IPS-20b (cell line): ENCODE results near the gene ADISSP.
A peak's percentile ranks its signal among the peaks of the same experiment; 100 is the strongest.

ENCODE experiments used
- H3K27ac ChIP-seq: one replicate; pipeline ENCODE4 v1.5.1; 2013; ENCODE audit warnings: low read length
- H3K27me3 ChIP-seq: 2 replicates; pipeline ENCODE4 v1.6.1; 2013; ENCODE audit warnings: mild to moderate bottlenecking, low read length, inconsistent platforms; ENCODE audit not compliant: insufficient read depth
- H3K36me3 ChIP-seq: 2 replicates; pipeline ENCODE4 v1.6.1; 2013; ENCODE audit warnings: low read depth, mild to moderate bottlenecking, inconsistent platforms, low read length, moderate library complexity; ENCODE audit not compliant: insufficient read depth
- H3K4me1 ChIP-seq: 2 replicates; pipeline ENCODE4 v1.6.1; 2013; ENCODE audit warnings: mild to moderate bottlenecking, control low read depth, inconsistent platforms, low read length, moderate library complexity; ENCODE audit not compliant: insufficient read depth
- H3K4me3 ChIP-seq: 2 replicates; pipeline ENCODE4 v1.5.1; 2013; ENCODE audit warnings: mild to moderate bottlenecking, low read length, inconsistent platforms
- H3K9ac ChIP-seq: 2 replicates; pipeline ENCODE4 v1.6.1; 2013; ENCODE audit warnings: low read depth, mild to moderate bottlenecking, inconsistent platforms, low read length, moderate library complexity
- H3K9me3 ChIP-seq: 2 replicates; pipeline ENCODE4 v1.6.1; 2013; ENCODE audit warnings: mild to moderate bottlenecking, low read depth, low read length, inconsistent platforms; ENCODE audit not compliant: insufficient read depth

Gene ADISSP

DNA sequence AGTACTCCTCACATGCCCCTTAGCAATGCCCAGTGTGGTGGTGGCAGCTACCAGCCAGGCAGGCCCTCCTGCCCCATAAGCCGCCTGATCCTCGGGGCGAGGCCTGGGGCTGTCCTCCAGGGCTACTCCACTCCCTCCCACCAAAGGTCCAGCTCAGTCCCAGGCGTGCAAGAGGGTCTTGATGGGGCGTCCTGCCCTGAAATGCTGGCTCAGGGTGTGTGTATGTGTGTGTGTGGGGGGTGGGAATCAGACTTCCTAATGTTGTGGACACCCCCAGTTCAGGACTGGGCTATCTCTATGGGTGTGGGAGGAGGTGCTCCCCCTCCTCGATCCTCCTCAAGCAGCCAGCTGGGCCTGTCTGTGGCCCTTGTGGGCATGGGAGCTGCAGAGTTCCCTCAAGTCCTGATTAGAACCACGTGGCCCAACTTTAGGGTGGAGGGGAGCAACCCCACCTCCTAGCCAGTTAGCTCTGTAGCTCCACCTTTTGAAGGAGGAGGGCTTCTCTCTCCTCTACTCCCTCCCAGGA, 27.6 kb downstream of the ADISSP start:
- no peaks in the 10 kb centered on the region for H3K9me3 ChIP-seq
- H3K4me1 ChIP-seq = no peaks in the 10 kb centered on the region
- peaks cover 11% of the 10 kb centered on the region for H3K27me3 ChIP-seq
- H3K4me3 ChIP-seq = no peak overlapping the region
- no peak overlapping the region for H3K27ac ChIP-seq
- no peak overlapping the region for H3K9ac ChIP-seq
- no peaks in the 10 kb centered on the region for H3K36me3 ChIP-seq

DNA sequence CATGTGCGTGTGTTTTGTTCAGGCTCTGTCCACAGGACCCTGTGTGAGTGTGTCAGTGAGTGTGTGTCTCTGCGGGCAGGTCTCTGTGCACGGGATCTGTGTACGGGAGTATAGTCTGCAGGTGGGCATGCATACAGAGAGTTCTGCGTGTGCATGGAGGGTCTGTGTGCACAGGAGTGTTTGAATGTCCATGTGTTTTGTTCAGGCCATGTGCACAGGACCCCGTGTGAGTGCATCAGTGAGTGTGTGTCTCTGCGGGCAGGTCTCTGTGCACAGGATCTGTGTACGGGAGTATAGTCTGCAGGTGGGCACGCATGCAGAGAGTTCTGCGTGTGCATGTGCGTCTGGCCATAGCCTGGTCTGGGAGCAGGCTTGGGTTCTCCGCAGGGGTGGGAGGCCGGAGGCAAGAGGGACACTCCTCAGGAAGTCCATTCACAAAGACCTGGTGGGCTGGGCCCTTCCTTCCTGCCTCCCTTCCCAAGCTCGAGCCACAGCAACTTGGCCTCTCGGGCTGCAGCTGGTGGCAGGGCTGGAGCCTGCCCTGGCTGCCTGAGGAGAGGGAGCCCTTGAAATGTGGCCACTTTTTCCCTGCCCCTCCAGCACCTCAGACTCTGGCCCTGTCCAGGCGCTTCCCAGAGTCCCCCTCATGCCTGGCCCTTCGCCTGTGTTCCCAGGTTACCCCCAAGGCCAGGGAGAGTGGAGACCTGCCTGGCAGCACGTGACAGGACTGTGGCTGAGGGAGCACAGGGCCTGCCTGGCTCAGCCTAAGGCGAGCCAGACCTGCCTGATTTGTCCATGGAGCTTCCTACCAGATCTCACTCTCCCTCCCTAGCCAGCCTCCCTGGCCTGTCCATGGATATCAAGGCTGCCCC, 28.3 kb downstream of the ADISSP start:
- H3K4me1 ChIP-seq = no peaks in the 10 kb centered on the region
- H3K4me3 ChIP-seq = no peak overlapping the region
- H3K27ac ChIP-seq = no peak overlapping the region
- no peak overlapping the region for H3K9ac ChIP-seq
- peaks cover 5% of the 10 kb centered on the region; the same call in 1 of the 2 replicates for H3K27me3 ChIP-seq
- no peaks in the 10 kb centered on the region for H3K9me3 ChIP-seq
- no peaks in the 10 kb centered on the region for H3K36me3 ChIP-seq

DNA sequence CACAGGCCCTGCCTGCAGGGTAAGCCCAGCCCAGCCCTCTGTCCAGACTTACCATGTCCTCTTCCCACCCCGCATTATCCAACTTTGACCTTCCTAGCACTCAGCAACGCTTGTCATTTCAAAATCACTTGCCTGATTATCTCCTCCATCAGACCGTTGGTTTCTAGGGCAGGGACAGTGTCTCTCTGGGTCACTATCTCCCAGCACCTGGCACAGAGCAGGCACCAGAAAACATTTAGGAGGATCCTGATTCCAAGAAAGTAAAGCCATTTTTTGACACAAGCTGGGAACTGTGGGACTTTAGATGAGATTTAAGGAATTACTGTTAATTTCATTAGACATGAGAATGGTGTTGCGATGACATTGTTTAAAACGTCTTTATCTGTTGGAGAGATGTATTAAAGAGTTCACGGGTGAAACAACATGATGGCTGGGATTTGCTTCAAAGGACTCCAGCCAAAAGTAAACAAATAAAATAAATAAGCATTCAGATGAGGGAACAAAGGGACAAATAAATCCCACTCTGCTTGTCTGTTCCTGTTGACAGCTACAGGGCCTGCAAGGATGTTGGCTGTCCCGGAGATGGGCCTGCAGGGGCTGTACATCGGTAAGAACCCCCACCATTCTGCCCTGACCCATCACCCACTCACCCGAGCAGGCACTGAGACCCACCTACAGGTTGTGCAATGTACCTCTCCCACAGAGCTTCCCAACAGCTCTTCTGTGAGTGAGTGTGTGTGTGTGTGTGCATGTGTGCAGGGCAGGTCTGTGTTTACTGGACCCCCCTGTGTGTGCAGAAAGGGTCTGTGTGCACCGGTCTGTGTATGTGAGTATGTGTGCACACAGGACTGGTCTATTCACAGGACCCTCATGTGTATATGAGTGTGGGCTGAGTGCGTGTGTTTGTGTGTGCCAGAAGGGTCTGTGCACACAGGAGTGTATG, 29.2 kb downstream of the ADISSP start:
- Histone ChIP-seq H3K27me3 (peaks cover 7% of the 10 kb centered on the region), H3K9ac (no peak overlapping the region), H3K4me1 (no peaks in the 10 kb centered on the region), H3K9me3 (no peaks in the 10 kb centered on the region), H3K36me3 (no peaks in the 10 kb centered on the region), H3K27ac (no peak overlapping the region), H3K4me3 (no peak overlapping the region)

DNA sequence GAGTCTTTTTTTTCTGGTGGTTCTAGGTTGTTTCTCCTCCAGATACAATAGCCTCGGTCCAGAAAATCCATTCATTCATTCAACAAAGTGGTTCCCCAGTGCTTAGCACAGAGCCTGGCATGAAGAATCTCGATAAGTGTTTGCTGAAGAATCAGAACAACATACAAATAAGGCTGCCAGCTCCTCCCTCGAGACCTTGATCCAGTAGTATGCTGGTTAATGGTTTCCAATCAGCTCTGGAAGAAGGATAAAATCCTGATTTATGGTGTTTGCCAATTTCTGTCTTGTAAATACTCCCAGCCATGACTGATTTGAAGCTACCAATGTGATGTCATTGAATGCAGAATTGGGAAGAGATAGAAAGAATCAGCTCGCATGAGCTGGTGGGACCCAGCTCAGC, 31.8 kb downstream of the ADISSP start:
- no peaks in the 10 kb centered on the region for H3K4me1 ChIP-seq
- H3K9ac ChIP-seq = no peak overlapping the region
- no peak overlapping the region for H3K27ac ChIP-seq
- H3K4me3 ChIP-seq = no peak overlapping the region
- peaks cover 29% of the 10 kb centered on the region for H3K27me3 ChIP-seq
- no peaks in the 10 kb centered on the region for H3K9me3 ChIP-seq
- H3K36me3 ChIP-seq = no peaks in the 10 kb centered on the region

DNA sequence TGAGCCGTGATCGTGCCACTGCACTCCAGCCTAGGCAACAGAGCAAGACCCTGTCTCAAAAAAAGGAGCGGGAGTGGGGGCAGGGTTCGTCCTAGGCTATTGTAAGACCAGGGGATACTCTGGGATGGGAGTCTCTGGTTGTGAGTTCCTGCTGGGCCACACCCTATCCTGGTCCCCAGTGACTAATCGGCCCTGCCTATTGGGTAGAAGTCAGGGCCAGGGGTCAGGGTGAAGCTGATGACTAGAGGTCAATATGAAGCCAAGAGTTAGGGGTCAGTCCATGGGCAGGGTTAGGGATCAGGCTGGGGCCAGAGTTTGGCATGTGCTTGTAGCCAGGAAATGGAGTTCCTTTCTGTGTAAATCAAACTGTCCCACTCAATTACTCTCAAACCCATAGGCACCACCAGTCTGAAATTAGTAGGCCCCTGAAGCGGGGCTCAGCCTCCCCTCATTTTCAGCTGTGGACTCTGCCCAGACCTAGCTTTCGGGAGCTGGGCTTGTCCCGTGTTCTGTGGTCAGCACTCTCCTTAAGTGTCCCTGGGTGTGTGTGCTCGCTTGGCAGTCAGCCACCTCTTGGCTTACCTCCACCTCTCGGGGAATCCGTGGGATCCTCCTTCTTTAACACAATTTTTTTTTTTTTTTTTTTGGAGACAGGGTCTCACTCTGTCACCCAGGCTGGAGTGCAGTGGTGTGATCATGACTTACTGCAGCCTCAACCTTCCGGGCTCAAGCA, 33.3 kb downstream of the ADISSP start:
- no peaks in the 10 kb centered on the region for H3K36me3 ChIP-seq
- no peak overlapping the region for H3K4me3 ChIP-seq
- H3K27me3 ChIP-seq = peaks cover 31% of the 10 kb centered on the region
- H3K4me1 ChIP-seq = no peaks in the 10 kb centered on the region
- no peaks in the 10 kb centered on the region for H3K9me3 ChIP-seq
- H3K27ac ChIP-seq = no peak overlapping the region
- no peak overlapping the region for H3K9ac ChIP-seq

DNA sequence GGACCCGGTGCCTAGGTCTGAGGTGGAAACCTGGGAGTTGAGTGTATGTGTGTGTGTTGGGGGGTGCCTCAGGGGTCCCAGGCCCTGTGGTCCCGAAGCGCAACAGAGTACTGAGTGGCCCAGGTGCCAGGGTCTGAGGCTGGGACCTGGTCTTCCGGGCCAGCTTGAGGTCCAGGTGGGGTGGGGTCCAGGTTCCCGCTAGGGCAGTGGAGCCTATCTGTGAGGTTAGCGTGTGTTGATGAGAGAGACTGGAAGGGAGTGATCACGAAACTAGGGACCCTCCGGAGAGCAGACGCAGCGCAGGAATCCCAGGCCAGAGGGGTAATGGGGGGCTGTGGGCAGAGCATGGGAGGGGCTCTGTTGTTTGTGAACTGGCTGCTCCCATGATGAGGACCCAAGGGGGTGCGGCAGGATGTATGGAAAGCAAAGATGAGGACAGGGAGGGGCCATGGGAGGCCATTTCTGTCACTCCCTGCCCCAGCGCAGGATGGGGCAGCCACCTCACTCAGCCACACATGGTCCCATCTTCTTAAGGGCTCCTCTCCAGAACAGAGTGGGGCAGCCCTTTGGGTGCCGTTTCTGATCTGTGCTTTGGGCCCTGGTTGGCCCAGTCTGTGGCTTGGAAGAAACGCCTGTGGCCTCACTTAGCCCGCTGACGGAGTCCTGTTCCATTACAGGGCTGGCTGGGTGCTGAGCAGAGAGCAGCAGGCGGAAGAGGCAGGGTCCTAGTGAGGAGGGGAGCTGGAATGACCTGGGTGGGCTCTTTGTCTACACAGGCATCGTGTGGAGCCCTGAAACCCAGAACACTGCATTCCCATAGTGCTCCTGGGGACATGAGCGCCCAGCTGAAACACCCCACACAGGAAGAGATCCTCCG, 34.2 kb downstream of the ADISSP start:
- no peaks in the 10 kb centered on the region for H3K9me3 ChIP-seq
- H3K36me3 ChIP-seq = no peaks in the 10 kb centered on the region
- H3K4me3 ChIP-seq = peak overlapping the region; percentile 64; the same call in 1 of the 2 replicates
- H3K9ac ChIP-seq = peak overlapping the region; percentile 58; the same call in 1 of the 2 replicates
- peaks cover 34% of the 10 kb centered on the region for H3K27me3 ChIP-seq
- H3K27ac ChIP-seq = no peak overlapping the region
- H3K4me1 ChIP-seq = no peaks in the 10 kb centered on the region

DNA sequence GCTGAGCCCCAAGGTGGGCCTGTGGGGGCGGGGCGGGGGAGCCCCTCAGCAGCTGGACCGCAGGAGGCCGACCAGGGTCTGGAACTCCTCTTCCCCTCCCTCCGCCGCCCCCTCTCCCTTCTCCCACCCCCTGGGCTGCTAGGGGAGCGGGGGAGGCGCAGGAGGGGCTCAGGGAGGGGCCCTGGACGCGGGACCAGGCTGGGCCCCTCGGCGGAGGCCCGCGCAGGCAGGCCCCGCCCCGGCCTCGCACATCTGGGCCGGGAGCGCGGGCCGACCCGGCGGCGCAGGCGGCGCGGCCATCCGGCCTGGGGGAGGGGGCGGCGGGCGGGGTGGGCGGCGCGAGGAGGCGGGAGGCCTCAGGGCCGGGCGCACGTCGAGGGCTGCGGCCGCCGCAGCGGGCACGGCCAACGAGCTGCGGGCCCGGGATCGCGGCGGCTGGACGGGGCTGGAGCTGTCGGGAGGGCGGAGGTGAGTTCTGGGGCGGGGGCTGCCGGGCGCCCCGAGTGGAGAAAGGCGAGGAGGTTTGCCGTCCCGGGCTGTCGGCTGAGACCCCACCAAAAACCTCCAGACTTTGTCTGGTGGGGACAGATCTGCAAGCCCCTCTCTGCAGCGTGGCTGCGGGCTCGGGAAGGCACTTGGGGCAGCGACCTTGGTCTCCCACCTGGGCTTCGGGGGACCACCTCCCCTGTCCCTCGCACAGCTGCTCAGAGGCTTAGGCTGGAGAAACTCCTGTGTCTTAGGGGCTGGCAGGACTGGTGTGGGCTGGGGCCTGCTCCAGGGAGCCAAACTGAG, 35.0 kb downstream of the ADISSP start, which contains the start of gene HSPA12B:
HSPA12B (plus strand) TSS at position 359 of the 792 bp plus-strand sequence. CDS start 5,990 bp downstream, outside the sequence.
- H3K27ac ChIP-seq = no peak within 1 kb of the TSS
- peak within 1 kb of the TSS; percentile 64; the same call in 1 of the 2 replicates for H3K4me3 ChIP-seq
- H3K4me1 ChIP-seq = no peaks in the 10 kb centered on the region; the same call in 1 of the 2 replicates
- H3K9me3 ChIP-seq = no peaks in the 10 kb centered on the region
- no peaks in the 10 kb centered on the region for H3K36me3 ChIP-seq
- H3K9ac ChIP-seq = peak within 1 kb of the TSS; percentile 58; the same call in 1 of the 2 replicates
- H3K27me3 ChIP-seq = peaks cover 40% of the 10 kb centered on the region

DNA sequence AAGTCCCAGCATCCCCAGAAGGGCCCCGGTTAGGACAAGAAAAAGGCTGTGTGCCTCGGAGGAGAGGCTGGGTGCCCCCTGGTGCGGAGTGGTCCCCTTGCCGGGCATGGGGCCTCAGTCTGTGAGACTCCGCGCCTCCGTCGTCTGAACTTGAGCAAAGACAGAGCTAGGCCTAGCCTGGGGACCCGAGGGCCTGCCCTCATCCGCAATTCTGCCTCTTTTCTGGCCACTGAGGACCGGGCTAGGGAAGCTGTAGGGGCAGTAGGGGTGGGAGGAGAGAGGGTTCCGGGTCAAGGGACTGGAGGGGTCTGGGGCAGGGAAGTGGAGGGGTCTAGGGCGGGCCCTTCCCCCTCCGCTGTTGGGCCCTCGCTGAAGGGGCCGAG, 35.6 kb downstream of the ADISSP start:
- H3K4me1 ChIP-seq = no peaks in the 10 kb centered on the region; the same call in 1 of the 2 replicates
- H3K9ac ChIP-seq = peak overlapping the region; percentile 41; the same call in 1 of the 2 replicates
- no peak overlapping the region for H3K27ac ChIP-seq
- no peak overlapping the region; the same call in 1 of the 2 replicates for H3K4me3 ChIP-seq
- peaks cover 46% of the 10 kb centered on the region for H3K27me3 ChIP-seq
- H3K36me3 ChIP-seq = no peaks in the 10 kb centered on the region
- H3K9me3 ChIP-seq = no peaks in the 10 kb centered on the region

DNA sequence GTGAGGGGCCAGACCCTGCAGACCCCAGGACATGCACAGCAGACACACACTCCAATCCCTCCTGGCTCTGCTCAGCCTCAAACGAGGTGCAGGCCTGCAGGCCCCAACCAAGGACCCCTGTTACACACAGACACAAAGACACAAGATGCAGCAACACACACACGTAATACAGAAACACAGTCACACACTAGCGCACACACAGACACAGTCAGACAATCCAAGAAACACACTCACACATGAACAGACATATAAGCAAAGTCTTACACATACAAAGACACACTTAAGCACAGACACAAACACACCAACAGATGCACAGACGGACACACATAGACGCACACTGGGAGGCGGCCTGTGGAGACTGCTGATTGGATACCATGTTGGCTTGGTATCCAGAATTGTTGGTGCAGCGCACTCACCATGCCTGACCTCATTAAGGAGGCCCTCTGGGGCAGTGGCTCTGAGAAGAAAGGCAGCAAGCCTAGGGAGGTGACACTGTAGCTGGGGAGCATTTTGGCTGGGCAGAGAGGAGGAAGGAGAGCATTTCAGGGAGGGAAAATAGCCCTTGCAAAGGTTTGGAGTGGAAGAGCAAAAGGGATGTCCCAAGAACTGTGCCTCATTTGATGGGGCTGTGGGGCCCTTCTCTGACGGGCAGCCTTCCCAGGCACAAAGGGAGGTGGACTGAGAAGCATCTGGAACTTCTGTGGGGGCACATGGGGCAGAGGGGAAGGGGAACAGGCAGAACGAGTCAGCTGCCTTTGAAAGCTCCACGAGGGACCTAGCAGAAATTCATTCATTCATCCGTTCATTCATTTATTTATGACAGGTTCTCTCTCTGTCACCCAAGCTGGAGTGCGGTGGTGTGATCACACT, 36.5 kb downstream of the ADISSP start:
- Histone ChIP-seq H3K27me3 (peaks cover 46% of the 10 kb centered on the region), H3K4me3 (no peak overlapping the region), H3K4me1 (no peaks in the 10 kb centered on the region; the same call in 1 of the 2 replicates), H3K36me3 (no peaks in the 10 kb centered on the region), H3K27ac (no peak overlapping the region), H3K9ac (no peak overlapping the region; the same call in 1 of the 2 replicates), H3K9me3 (no peaks in the 10 kb centered on the region)
